PC-9 (cell line): ENCODE results near the gene SLC7A14. TPM values are rescaled to one million over a fixed set of nuclear protein-coding genes. Genes with fewer than 3 reads are reported as not detected.

Source experiments
- BruUV-seq: library from RNA; stranded (reverse); fragments of 400-500 nt; replicated peaks from 2 replicates; lab custom pipeline; 2021; lab: Mats Ljungman, UMichigan
- CTCF ChIA-PET: fragments of 300-600 bp; sonication (Branson Sonifier 250); formaldehyde crosslinking; loops from one replicate; lab custom pipeline; 2022; ENCODE audit warnings: antibody characterized with exemption; lab: Charles Lee
- POLR2A ChIA-PET: fragments of 300-600 bp; sonication (Branson Sonifier 250); formaldehyde crosslinking; loops from one replicate; lab custom pipeline; 2022; ENCODE audit warnings: antibody characterized with exemption; ENCODE audit not compliant: unreplicated experiment; lab: Charles Lee
- DNase-seq, 2 experiments: peaks; one replicate each; pipeline versions ENCODE4 v3.0.0 to v3.0.0-alpha.2; 2015 to 2022; ENCODE audit warnings: mixed read lengths in 1 of 2
- H2AFZ ChIP-seq: fragments of 200-600 bp; sonication (generic); 2 replicates; pipeline ENCODE4 v1.8.1; 2017; ENCODE audit warnings: antibody characterized with exemption
- H3F3A ChIP-seq: fragments of 200-600 bp; sonication (generic); 2 replicates; pipeline ENCODE4 v1.8.1; 2017; ENCODE audit warnings: antibody characterized with exemption, mild to moderate bottlenecking, low read depth; ENCODE audit not compliant: insufficient read depth
- H3K27ac ChIP-seq: fragments of 200-600 bp; sonication (generic); 2 replicates; pipeline ENCODE4 v1.6.1; 2016; ENCODE audit warnings: mixed run types
- H3K27me3 ChIP-seq: fragments of 200-600 bp; sonication (generic); 2 replicates; pipeline ENCODE4 v1.6.1; 2016; ENCODE audit warnings: low read depth, mixed run types; ENCODE audit not compliant: insufficient read depth
- H3K36me3 ChIP-seq: fragments of 200-600 bp; sonication (generic); 2 replicates; pipeline ENCODE4 v1.6.1; 2016; ENCODE audit warnings: low read depth, mixed run types
- H3K4me1 ChIP-seq: fragments of 200-600 bp; sonication (generic); replicated peaks from 2 replicates; pipeline ENCODE4 v1.6.1; 2016; ENCODE audit warnings: mixed run types; ENCODE audit not compliant: insufficient read depth
- H3K4me2 ChIP-seq: fragments of 200-600 bp; sonication (generic); 2 replicates; pipeline ENCODE4 v1.6.1; 2017; ENCODE audit warnings: mixed run types
- H3K4me3 ChIP-seq: fragments of 200-600 bp; sonication (generic); 2 replicates; pipeline ENCODE4 v1.6.1; 2016; ENCODE audit warnings: mixed run types
- H3K79me2 ChIP-seq: fragments of 200-600 bp; sonication (generic); 2 replicates; pipeline ENCODE4 v1.6.1; 2017; ENCODE audit warnings: low read depth, mixed run types
- H3K9me2 ChIP-seq: fragments of 200-600 bp; sonication (generic); 2 replicates; pipeline ENCODE4 v1.8.1; 2017; ENCODE audit warnings: mild to moderate bottlenecking; ENCODE audit not compliant: insufficient read depth
- H3K9me3 ChIP-seq: fragments of 200-600 bp; sonication (generic); 2 replicates; pipeline ENCODE4 v1.8.1; 2016; ENCODE audit warnings: low read depth; ENCODE audit not compliant: insufficient read depth
- H4K20me1 ChIP-seq: fragments of 200-600 bp; sonication (generic); 2 replicates; pipeline ENCODE4 v1.8.1; 2017; ENCODE audit not compliant: insufficient read depth
- CTCF ChIP-seq: fragments of 200-600 bp; sonication (generic); conservative IDR thresholded peaks from 2 replicates; pipeline ENCODE4 v1.6.1; 2017; ENCODE audit warnings: mixed run types, antibody characterized with exemption, mild to moderate bottlenecking, moderate library complexity
- EZH2 ChIP-seq: fragments of 200-600 bp; sonication (generic); IDR thresholded peaks from 2 replicates; pipeline ENCODE4 v1.8.0; 2017; ENCODE audit warnings: antibody characterized with exemption, low read depth
- intact Hi-C: fragments of 100-400 bp; cut with micrococcal nuclease; formaldehyde crosslinking; loops from one replicate; pipeline ENCODE4 v1.10.0; 2022; ENCODE audit not compliant: unreplicated experiment
- total RNA-seq: library from RNA; stranded (reverse); gene quantifications from 2 replicates; pipeline ENCODE4 v1.2.3, GENCODE V29; 2021

The SLC7A14 gene
- total RNA-seq, 1 experiment from 2014 or later = not detected

GRCh38 chr3:170593634-170594033 lies 7.8 kb upstream of the SLC7A14 start:
- CTCF ChIA-PET = interaction anchor here (0.6 kb wide), 2 partner anchors 360 to 492 kb away, joined by 3 to 5 read pairs; no protein-coding TSS in a partner anchor
- no peaks in the 10 kb centered on the region for H3K79me2 ChIP-seq
- no peaks in the 10 kb centered on the region for H3K9me3 ChIP-seq
- H3F3A ChIP-seq = 0 out of 2 replicates have a peak, but pooled peaks cover 5% of the 10 kb centered on the region
- H3K4me1 ChIP-seq = 0 out of 2 replicates have a peak, but pooled peaks cover 8% of the 10 kb centered on the region
- intact Hi-C loops = loop anchor here (5.0 kb wide), 1 partner anchor 214 kb away; no protein-coding TSS in a partner anchor
- H4K20me1 ChIP-seq = no peaks in the 10 kb centered on the region
- H2AFZ ChIP-seq = no peak overlapping the region
- H3K4me2 ChIP-seq = no peak overlapping the region
- H3K9me2 ChIP-seq = no peaks in the 10 kb centered on the region
- no peak overlapping the region for H3K27ac ChIP-seq
- BruUV-seq = no TSS peak
- DNase-seq = no peak
- no peak for TF ChIP-seq EZH2
- no peak for TF ChIP-seq CTCF
- POLR2A ChIA-PET = no interaction called here
- H3K36me3 ChIP-seq = no peaks in the 10 kb centered on the region
- no peaks in the 10 kb centered on the region for H3K27me3 ChIP-seq
- H3K4me3 ChIP-seq = no peak overlapping the region

GRCh38 chr3:170589113-170589512 lies 3.2 kb upstream of the SLC7A14 start:
- H3K79me2 ChIP-seq = no peaks in the 10 kb centered on the region
- POLR2A ChIA-PET = no interaction called here
- no peak overlapping the region for H3K4me2 ChIP-seq
- H3K4me3 ChIP-seq = no peak overlapping the region
- no TSS peak for BruUV-seq
- CTCF ChIA-PET = no interaction called here
- no peak overlapping the region for H3K27ac ChIP-seq
- 0 out of 2 replicates have a peak, but pooled peaks cover 8% of the 10 kb centered on the region for H3K4me1 ChIP-seq
- H3K36me3 ChIP-seq = no peaks in the 10 kb centered on the region
- TF ChIP-seq EZH2 (no peak), CTCF (no peak)
- H3K9me2 ChIP-seq = no peaks in the 10 kb centered on the region
- no peaks in the 10 kb centered on the region for H4K20me1 ChIP-seq
- DNase-seq = no peak
- H3F3A ChIP-seq = 0 out of 2 replicates have a peak, but pooled peaks cover 5% of the 10 kb centered on the region
- intact Hi-C loops = no loop called here
- no peaks in the 10 kb centered on the region for H3K9me3 ChIP-seq
- 0 out of 2 replicates have a peak, but pooled peaks cover 4% of the 10 kb centered on the region for H3K27me3 ChIP-seq
- H2AFZ ChIP-seq = no peak overlapping the region

- Histone ChIP-seq H3K4me1 (no peaks in the 10 kb centered on the region), H3K36me3 (no peaks in the 10 kb centered on the region), H3K27ac (no peak overlapping the region), H4K20me1 (no peaks in the 10 kb centered on the region), H3K4me3 (no peak overlapping the region), H2AFZ (no peak overlapping the region), H3K4me2 (no peak overlapping the region), H3K27me3 (0 out of 2 replicates have a peak, but pooled peaks cover 4% of the 10 kb centered on the region), H3K79me2 (no peaks in the 10 kb centered on the region), H3K9me2 (no peaks in the 10 kb centered on the region), H3K9me3 (no peaks in the 10 kb centered on the region), H3F3A (no peaks in the 10 kb centered on the region)
- CTCF ChIA-PET = interaction anchor here (0.7 kb wide), 2 partner anchors 9 to 14 kb away, joined by 3 read pairs; no protein-coding TSS in a partner anchor
- TF ChIP-seq EZH2 = no peak
- no peak for TF ChIP-seq CTCF
- BruUV-seq = no TSS peak
- intact Hi-C loops = no loop called here
- POLR2A ChIA-PET = no interaction called here
- DNase-seq = no peak
These were observed 603 bp downstream of the SLC7A14 start for GRCh38 chr3:170585008-170585936.
